ENCODE measurements around the gene SIM2.

The SIM2 gene

DNA sequence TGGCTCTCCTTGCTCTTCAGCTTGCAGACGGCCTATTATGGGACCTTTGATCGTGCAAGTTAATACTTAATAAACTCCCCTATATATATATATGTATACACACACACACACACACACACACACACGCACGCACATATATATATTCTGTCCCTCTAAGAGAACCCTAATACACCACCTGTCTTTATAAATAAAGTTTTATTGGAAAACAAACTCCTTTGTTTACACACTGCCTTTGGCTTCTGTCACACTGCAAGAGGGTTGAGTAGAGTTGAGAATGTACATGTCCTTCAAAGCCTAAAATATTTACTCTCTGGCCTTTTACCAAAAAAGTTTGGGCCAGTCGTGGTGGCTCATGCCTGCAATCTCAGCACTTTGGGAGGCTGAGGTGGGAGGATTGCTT lies 26.2 kb upstream of the SIM2 start:
- DNase-seq (ENCODE audit: low read depth), result no peak
- no peak overlapping the region for H3K4me3 ChIP-seq (replicated peaks; ENCODE audit: low read depth, low read length)

DNA sequence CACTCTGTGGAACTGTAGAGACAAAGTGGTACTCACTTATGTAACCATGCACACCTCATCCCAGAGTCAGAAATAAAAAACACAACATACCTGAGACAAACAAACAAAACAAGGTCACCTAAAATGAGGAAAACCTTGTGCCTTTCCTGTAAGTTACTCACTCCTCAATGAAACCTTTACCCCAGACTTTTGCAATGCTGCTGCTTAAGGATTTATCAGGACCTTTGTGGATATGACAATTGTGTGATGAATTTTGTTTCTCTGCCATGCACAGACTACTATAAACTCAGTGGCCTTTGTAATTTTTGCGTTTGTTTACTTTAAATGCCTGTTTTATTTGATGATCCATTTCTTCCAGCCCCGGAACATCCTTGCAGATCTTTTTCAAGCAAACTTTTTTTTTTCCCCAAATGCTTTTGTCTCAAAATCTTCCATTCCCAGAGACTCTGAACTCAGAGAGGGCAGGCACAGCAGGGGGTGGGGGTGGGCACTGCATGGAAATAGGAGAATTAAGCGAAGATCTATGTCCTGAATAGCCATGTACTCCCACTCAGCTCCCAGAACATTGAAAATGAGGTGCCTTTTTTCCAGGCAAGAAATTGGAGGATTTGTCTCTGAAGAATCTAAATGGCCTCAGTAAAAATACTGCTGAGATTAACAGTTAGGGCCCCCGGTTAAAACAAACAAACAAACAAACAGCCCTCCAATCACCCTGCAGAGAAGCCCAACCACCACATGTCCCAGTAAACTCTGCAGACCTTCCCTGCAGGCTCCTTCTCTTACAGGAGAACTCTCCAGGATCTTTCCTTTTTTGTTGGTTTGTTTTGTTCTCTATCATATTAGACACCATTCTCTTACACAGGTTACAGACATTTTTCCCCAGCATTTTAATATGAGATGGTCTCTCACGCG lies 22.6 kb upstream of the SIM2 start:
- H3K4me3 ChIP-seq (replicated peaks; ENCODE audit: low read depth, low read length), result no peak overlapping the region
- no peak for TF ChIP-seq CTCF (IDR thresholded peaks at IDR 0.05; ENCODE audit: low read length, missing control alignments)
- no peak for DNase-seq (ENCODE audit: low read depth)

More for the DNA sequence above, 26.2 kb upstream of the SIM2 start:
- TF ChIP-seq CTCF (IDR thresholded peaks at IDR 0.05; ENCODE audit: low read length, missing control alignments), result no peak

GRCh38 chr21:36677443-36677842 lies 21.5 kb upstream of the SIM2 start:
- no peak for DNase-seq (ENCODE audit: low read depth)
- no peak overlapping the region for H3K4me3 ChIP-seq (replicated peaks; ENCODE audit: low read depth, low read length)
- no peak for TF ChIP-seq CTCF (IDR thresholded peaks at IDR 0.05; ENCODE audit: low read length, missing control alignments)

- no peak for TF ChIP-seq CTCF (IDR thresholded peaks at IDR 0.05; ENCODE audit: low read length, missing control alignments)
These were observed 20.4 kb upstream of the SIM2 start for GRCh38 chr21:36678538-36678937.

GRCh38 chr21:36681117-36681631 lies 17.7 kb upstream of the SIM2 start:
- DNase-seq (ENCODE audit: low read depth), result no peak
- no peak for TF ChIP-seq CTCF (IDR thresholded peaks at IDR 0.05; ENCODE audit: low read length, missing control alignments)
- no peak overlapping the region for H3K4me3 ChIP-seq (replicated peaks; ENCODE audit: low read depth, low read length)

More at GRCh38 chr21:36678538-36678937, 20.4 kb upstream of the SIM2 start:
- DNase-seq (ENCODE audit: low read depth), result no peak
- no peak overlapping the region for H3K4me3 ChIP-seq (replicated peaks; ENCODE audit: low read depth, low read length)

- H3K4me3 ChIP-seq (replicated peaks; ENCODE audit: low read depth, low read length), result no peak overlapping the region
- DNase-seq (ENCODE audit: low read depth), result no peak
- TF ChIP-seq CTCF (IDR thresholded peaks at IDR 0.05; ENCODE audit: low read length, missing control alignments), result no peak
These were observed 13.8 kb upstream of the SIM2 start for GRCh38 chr21:36684957-36685714.
